Sigmoid colon (tissue), 4 donors: ENCODE measurements around the gene NME3.

Source experiments
- CTCF ChIP-seq, 4 experiments: fragments of 450-650 bp in 3 of 4; fragments of 200-600 bp in 1 of 4; IDR thresholded peaks; one replicate each; pipeline ENCODE4 v1.5.1; 2016 to 2019; ENCODE audit warnings: antibody characterized with exemption in 4 of 4, mild to moderate bottlenecking in 3 of 4, moderate library complexity in 2 of 4
- EP300 ChIP-seq, 4 donors: sonication (generic); formaldehyde crosslinking; IDR thresholded peaks; one replicate each; pipeline ENCODE4 v1.6.1; 2017; ENCODE audit warnings: antibody characterized with exemption in 4 of 4
- POLR2A ChIP-seq, 2 donors: fragments of 450-650 bp; IDR thresholded peaks; one replicate each; pipeline ENCODE4 v1.6.1; 2016; ENCODE audit warnings: antibody characterized with exemption in 2 of 2, mild to moderate bottlenecking in 2 of 2, moderate library complexity in 2 of 2
- POLR2AphosphoS5 ChIP-seq, 4 donors: sonication (generic); formaldehyde crosslinking; IDR thresholded peaks; one replicate each; pipeline ENCODE4 v1.6.1; 2017; ENCODE audit warnings: antibody characterized with exemption in 4 of 4

- no peak for TF ChIP-seq CTCF (IDR thresholded peaks at IDR 0.05)
- no peak for TF ChIP-seq EP300 (IDR thresholded peaks at IDR 0.05)
- TF ChIP-seq POLR2AphosphoS5 (IDR thresholded peaks at IDR 0.05): no peak
- TF ChIP-seq POLR2A (IDR thresholded peaks at IDR 0.05): no peak
These were observed 5.6 kb upstream of the NME3 start for GRCh38 chr16:1776991-1777374.
